GM18511 (cell line): ENCODE measurements around the gene MAD1L1.
"Not testable (repeated sequence)": the region's sequence is repeated elsewhere in the genome, so short reads cannot be mapped to it uniquely, and the experiment has no call there.

Experiments used
- ATAC-seq: cut with Tn5 transposase; IDR thresholded peaks from one replicate; pipeline ENCODE4 v1.9.1; 2021; ENCODE audit warnings: mild to moderate bottlenecking, moderate library complexity; ENCODE audit not compliant: unreplicated experiment

The MAD1L1 gene

GRCh38 chr7:1874590-1875391 lies 358.0 kb downstream of the MAD1L1 start:
- ATAC-seq, result not testable (repeated sequence)

GRCh38 chr7:1873857-1874589 lies 358.7 kb downstream of the MAD1L1 start:
- ATAC-seq, result no peak

- ATAC-seq, result no peak
These were observed 359.3 kb downstream of the MAD1L1 start for GRCh38 chr7:1873421-1873820.

- no peak for ATAC-seq
These were observed 359.7 kb downstream of the MAD1L1 start for GRCh38 chr7:1873070-1873405.

GRCh38 chr7:1872191-1873069 lies 360.3 kb downstream of the MAD1L1 start:
- ATAC-seq, result no peak

- ATAC-seq, result no peak
These were observed 363.2 kb downstream of the MAD1L1 start for GRCh38 chr7:1869452-1870130.

- ATAC-seq, result no peak
These were observed 364.1 kb downstream of the MAD1L1 start for GRCh38 chr7:1868516-1869165.

- no peak for ATAC-seq
These were observed 365.1 kb downstream of the MAD1L1 start for GRCh38 chr7:1867370-1868260.

- ATAC-seq, result no peak
These were observed 366.1 kb downstream of the MAD1L1 start for GRCh38 chr7:1866601-1867000.

GRCh38 chr7:1865571-1866255 lies 367.0 kb downstream of the MAD1L1 start:
- ATAC-seq, result no peak

GRCh38 chr7:1865000-1865555 lies 367.7 kb downstream of the MAD1L1 start:
- no peak for ATAC-seq

- no peak for ATAC-seq
These were observed 368.4 kb downstream of the MAD1L1 start for GRCh38 chr7:1864161-1864940.

- no peak for ATAC-seq
These were observed 369.4 kb downstream of the MAD1L1 start for GRCh38 chr7:1863091-1863900.

GRCh38 chr7:1862560-1862959 lies 370.2 kb downstream of the MAD1L1 start:
- ATAC-seq, result no peak

- no peak for ATAC-seq
These were observed 370.8 kb downstream of the MAD1L1 start for GRCh38 chr7:1861799-1862458.
